Activated naive CD4-positive, alpha-beta T cell treated with anti-CD3 and anti-CD28 coated beads, Interleukin-2, amount 50 U/mL, for 24 hours (primary cell): Measurements from ENCODE around the gene TTC34.

Experiments
- H3K27ac Mint-ChIP-seq: one replicate; pipeline ENCODE4 v1.8.0; 2021; ENCODE audit warnings: mild to moderate bottlenecking, mixed read lengths
- H3K27me3 Mint-ChIP-seq: one replicate; pipeline ENCODE4 v1.8.0; 2021; ENCODE audit warnings: mixed read lengths
- H3K36me3 Mint-ChIP-seq: one replicate; pipeline ENCODE4 v1.8.0; 2021; ENCODE audit warnings: mixed read lengths
- H3K4me1 Mint-ChIP-seq: one replicate; pipeline ENCODE4 v1.8.0; 2021; ENCODE audit warnings: mixed read lengths
- H3K4me3 Mint-ChIP-seq: one replicate; pipeline ENCODE4 v1.8.0; 2021; ENCODE audit warnings: mild to moderate bottlenecking, mixed read lengths
- H3K9me3 Mint-ChIP-seq: one replicate; pipeline ENCODE4 v1.8.0; 2021; ENCODE audit warnings: mixed read lengths

TTC34 gene

DNA sequence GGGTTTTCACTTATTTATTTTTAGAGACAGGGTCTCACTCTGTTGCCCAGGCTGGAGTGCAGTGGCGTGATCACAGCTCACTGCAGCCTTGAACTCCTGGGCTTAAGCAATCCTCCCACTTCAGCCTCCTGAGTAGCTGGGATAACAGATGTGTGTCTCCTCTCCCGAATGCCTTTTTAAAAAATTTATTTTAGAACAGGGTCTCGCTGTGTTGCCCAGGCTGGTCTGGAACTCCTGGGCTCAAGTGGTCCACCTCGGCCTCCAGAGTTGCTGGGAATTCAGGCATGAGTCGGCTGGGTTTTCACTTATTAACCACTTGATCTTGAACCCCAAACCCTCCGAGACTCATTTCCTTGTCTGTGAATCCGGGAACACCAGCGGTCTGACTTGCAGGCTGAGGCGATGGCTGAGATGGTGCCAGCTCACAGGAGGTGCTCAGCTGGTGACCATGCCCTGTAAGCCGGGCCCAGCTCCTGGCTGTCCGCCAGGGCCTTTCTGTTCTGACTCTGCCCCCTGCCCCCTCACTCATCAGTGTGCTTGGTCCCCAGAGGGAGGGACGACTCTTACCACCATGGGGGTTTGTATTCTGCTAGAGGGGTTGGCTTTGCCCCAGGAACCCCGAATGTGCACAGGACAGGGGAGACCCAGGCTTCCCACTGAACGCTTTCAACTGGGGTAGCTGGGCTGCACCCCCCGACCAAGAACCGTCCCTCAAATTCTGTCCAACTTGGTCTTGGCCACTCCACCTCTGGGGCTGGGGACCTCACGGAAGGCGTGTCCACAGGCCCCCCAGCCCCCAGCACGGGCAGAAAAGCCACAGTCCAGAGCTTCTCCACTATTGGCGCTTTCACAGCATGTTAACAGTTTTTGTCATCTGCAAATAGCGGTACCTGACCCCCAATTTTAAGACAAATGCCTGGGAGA is 191.2 kb downstream of the TTC34 start:
- Mint-ChIP-seq H3K27me3 (no peaks in the 10 kb centered on the region), H3K4me1 (no peaks in the 10 kb centered on the region), H3K36me3 (peaks cover 3% of the 10 kb centered on the region), H3K4me3 (no peak overlapping the region), H3K9me3 (peaks cover 7% of the 10 kb centered on the region), H3K27ac (no peak overlapping the region)

DNA sequence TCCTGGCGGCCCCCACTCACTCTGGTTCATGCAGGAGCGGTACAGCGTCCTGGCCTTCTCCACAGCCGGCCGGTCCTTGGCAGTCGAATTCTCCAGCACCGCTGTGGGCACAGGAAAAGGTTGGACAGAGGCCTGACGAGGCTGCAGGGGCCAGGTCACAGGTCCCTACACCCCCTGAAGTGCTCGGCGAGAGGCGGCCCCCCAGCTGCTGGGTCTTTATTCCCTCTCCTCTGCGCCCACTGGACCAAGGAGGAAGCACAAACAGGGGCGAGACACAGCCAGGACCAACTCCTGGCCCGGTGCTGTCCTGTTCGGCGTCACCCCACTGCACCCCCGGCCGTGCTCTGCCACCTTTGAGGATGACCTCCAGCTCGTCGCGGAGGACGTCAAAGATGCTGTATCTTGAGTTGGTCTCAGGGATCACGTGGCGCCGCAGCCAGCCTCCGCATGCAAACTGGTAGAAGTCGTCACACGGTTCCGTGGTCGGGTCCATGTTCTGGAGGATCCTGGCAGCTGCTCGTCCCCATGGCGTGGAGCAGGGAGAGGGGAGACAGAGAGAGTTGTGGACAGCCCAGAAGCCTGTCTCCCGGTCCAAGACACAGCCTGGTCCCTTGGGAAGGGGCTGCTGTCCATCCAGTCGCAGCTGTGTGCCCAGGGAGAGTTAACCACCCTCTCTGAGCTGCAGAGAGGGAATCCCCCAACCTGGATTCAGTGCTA is 192.0 kb downstream of the TTC34 start:
- H3K4me3 Mint-ChIP-seq, result no peak overlapping the region

DNA sequence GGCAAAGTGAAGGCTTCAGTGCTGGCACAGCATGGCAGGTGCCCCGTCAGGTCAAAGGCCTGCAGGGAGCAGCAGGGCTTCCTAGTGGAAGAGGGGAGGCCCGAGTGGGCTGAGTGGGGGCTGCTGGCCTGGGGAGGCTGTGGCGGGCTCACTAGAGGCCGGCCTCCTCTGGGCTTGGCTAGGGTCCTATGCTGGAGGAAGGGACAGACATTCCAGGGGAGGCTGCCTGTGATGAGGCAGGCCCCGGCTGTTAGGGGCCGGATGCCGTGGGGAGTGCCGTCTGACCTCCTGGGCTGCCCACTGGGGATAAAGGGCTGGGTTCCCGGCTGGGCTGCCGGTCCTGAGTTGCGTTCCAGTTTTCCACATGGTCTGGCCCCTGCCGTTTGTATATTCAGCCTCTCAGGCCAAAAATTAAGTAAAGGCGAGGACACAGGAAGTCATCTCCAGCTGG is 193.8 kb downstream of the TTC34 start:
- H3K9me3 Mint-ChIP-seq, result no peaks in the 10 kb centered on the region
- H3K27me3 Mint-ChIP-seq, result no peaks in the 10 kb centered on the region
- no peaks in the 10 kb centered on the region for H3K36me3 Mint-ChIP-seq

More for the DNA sequence above, 192.0 kb downstream of the TTC34 start:
- H3K27ac Mint-ChIP-seq, result no peak overlapping the region
- H3K9me3 Mint-ChIP-seq, result peaks cover 7% of the 10 kb centered on the region
- no peaks in the 10 kb centered on the region for H3K27me3 Mint-ChIP-seq
- H3K36me3 Mint-ChIP-seq, result peaks cover 2% of the 10 kb centered on the region
- no peaks in the 10 kb centered on the region for H3K4me1 Mint-ChIP-seq

DNA sequence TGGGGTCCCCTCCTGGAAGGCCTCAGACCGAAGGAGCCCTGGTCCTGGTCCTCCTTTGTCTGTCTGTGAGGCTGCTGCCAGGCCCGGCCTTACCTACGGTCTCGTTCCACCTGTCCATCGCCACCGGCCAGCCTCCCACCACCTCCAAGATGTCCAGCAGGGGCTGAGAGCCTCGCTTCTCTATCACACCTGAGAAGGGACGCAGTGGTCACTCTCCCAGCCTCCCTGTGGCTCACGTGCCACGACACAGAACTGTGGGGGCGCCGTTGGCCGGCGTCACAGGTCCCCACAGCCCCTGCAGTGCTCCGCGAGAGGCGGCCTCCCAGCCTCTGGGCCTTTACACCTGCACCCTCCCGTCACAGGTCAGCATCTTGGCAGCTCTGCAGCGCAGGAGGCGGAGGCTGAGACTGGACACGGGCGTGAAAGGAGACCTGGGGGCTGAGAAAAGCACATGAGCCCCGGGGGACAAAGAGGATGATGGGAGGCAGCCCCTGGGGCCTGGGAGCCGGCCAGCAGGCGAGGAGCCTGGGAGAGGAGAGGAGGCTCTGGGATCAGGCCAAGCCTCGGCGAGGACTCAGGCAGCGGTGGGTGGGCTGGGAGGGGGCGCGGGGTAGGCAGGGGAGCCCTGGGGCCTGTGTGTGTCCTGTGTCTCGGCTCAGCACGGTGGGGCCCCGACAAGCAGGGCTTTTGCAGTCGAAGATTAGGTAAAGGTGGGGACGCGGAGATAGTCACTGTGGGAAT is 194.4 kb downstream of the TTC34 start:
- Mint-ChIP-seq H3K36me3 (no peaks in the 10 kb centered on the region), H3K9me3 (no peaks in the 10 kb centered on the region), H3K4me1 (no peaks in the 10 kb centered on the region), H3K27me3 (no peaks in the 10 kb centered on the region), H3K4me3 (no peak overlapping the region), H3K27ac (no peak overlapping the region)

More for the DNA sequence above, 193.8 kb downstream of the TTC34 start:
- Mint-ChIP-seq H3K4me1 (no peaks in the 10 kb centered on the region), H3K4me3 (no peak overlapping the region), H3K27ac (no peak overlapping the region)

DNA sequence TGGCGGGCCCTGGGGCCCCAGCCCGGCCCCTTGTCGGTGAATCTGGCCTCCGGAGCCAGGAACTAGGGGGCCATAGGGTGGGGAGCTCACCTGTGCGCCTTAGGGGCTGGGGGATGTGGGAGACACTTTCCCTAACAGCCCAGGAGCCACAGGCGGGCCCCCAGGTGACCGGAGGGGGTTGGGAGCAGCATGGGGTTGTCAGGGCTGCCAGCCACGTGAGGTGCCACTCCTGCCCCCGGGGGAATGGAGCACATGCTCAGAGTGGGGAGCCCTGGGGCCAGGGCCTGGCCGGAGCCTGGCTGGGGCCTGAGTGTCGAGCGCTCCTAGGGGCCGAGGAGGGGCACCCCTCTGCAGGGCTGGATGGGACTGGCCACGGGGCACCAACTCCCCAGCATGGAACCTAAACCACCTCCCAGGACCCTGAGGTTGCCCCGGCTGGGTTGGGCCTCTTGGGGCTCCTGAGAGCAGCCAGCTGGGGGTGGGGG is 195.1 kb downstream of the TTC34 start:
- H3K9me3 Mint-ChIP-seq, result no peaks in the 10 kb centered on the region
- H3K36me3 Mint-ChIP-seq, result no peaks in the 10 kb centered on the region
- H3K27me3 Mint-ChIP-seq, result no peaks in the 10 kb centered on the region
- no peak overlapping the region for H3K27ac Mint-ChIP-seq
- H3K4me3 Mint-ChIP-seq, result no peak overlapping the region
- no peaks in the 10 kb centered on the region for H3K4me1 Mint-ChIP-seq

DNA sequence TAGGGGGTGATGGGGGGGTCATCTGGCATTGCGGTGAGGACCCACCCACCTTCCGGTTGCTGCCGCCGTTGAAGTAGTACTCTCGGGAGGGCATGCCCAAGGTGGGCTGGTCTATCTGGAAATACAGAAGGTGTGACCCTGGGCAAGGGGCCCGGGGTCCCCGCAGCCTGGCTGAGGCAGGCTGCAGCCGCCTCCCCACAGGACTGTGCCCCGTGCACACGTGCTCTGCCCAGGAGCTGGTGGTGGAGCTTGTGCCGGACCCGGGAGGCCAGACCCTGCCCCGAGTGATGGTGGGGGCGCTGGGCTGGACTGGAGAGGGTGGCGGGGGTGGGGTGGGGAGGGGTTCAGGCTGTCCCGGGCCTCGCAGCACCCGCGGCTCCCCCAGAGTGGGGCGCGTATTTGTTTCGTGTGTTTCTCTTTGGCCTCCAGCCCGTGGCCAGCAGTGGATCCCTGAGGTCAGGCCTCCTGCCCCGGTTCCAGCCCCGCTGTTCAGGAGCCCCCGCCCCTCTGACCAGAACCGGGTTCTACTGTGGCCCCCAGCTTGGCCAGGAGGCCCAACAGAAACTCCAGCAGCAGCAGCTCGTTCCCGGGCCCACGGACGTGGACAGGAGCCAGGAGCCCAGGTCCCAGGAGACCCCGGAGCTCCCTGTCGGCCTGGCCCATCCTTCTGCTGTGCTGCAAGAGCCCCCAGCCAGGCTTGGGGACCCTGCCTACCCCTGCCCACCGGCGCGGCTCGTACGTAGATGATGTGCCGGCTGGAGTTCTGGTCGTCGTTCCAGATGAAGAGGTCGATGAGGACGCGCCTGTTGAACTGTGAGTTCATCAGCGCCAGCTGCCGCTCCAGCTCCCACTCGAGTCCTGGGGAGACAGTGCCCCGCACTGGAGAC is 195.7 kb downstream of the TTC34 start:
- Mint-ChIP-seq H3K4me1 (no peaks in the 10 kb centered on the region), H3K36me3 (no peaks in the 10 kb centered on the region), H3K9me3 (no peaks in the 10 kb centered on the region), H3K4me3 (no peak overlapping the region), H3K27me3 (no peaks in the 10 kb centered on the region), H3K27ac (no peak overlapping the region)

DNA sequence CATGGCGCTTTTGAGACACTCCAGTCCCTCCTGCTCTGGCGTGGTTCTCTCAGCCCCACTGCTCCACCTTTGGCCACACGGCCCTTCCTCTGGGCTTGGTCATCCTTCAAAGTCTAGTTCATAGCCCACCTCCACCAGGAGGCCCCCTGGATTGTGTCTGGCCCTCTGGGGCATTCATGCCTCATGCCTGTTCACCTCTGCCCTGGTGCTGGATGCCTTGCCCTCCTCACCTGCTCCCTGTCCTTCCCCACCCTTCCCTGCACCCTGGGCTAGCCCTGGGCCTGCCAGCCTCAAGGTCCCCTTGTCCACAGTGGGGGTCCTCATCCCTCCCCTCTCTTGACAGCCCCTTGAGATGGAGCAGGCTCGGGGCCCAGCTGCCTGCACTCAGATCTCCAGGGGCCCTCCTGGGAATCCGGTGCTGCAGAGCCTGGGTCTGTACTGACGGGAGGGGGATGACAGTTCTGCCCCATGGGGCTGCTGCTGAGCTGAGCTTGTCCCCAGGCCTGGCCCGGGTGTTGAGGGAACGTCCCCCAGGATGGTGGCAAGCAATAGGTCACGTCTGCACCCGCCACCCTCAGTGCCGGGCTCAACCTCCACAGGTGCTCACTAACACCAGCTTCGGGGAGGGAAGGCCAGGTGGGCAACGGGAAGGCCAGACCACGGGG is 196.5 kb downstream of the TTC34 start:
- H3K4me1 Mint-ChIP-seq, result no peaks in the 10 kb centered on the region
- H3K36me3 Mint-ChIP-seq, result no peaks in the 10 kb centered on the region
- H3K27me3 Mint-ChIP-seq, result no peaks in the 10 kb centered on the region
- no peaks in the 10 kb centered on the region for H3K9me3 Mint-ChIP-seq
- no peak overlapping the region for H3K4me3 Mint-ChIP-seq
- no peak overlapping the region for H3K27ac Mint-ChIP-seq

DNA sequence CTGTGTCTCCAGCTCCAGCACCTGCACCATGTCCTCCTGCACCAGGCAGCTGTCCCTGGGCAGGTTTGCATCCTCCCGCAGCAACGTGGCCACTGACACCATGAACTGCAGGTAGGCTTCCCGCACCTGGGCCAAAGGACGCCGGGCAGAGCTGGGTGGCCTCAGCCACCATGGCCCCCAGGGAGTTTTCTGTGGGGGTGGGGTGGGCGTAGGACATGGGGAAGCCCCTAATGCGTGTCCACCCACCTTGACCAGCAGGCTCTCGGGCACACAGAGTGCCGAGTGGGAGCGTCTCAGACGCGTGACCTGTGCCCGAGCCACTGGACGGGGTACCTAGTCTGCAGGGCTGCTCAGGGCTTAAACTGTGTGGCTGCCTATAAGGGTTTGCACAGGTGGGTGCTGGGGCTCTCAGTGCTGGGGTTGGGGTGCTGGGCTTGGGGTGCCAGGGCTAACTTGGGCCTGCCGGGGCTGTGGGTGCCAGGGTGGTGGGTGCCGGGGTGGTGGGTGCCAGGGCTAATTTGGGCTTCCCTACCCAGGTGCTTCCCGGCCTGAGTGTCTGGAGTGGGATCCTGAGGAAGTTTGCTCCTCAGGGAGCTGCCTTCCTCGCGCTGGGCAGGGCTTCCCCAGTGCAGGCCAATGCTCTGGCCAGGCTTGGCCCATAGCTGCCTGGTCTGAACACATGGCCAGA is 197.2 kb downstream of the TTC34 start:
- Mint-ChIP-seq H3K27me3 (no peaks in the 10 kb centered on the region), H3K27ac (no peak overlapping the region), H3K4me3 (no peak overlapping the region), H3K4me1 (no peaks in the 10 kb centered on the region), H3K9me3 (no peaks in the 10 kb centered on the region), H3K36me3 (no peaks in the 10 kb centered on the region)

DNA sequence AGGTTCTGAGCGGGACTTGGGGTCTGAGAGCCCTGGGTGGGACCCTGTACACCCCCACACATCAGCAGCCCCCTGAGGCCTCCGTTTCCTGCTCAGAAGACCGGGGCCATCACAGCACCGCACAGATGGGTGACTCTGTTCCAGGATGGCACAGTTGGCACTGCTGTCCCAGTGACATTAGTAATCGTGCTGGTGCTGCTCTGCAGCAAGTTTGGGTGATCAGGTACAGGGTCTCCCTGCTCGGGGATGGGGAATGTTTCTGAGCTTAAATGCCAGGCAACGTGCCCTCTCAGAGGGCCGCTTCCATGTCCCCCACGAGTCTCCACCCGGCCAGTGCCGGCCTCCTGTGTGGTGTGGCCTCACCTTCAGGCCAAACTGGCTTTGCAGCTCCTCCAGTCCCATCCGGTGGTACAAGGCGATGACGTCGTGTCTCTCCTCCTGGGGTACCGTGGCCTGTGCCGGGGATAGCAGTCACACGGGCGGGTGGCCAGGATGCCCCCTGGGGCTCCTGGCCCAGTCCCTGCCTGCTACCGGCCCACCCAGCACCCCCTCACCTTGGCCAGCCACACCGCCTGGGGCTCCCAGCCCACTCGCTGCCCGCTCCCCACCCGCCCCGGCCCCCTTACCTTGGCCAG is 197.9 kb downstream of the TTC34 start:
- H3K27me3 Mint-ChIP-seq, result no peaks in the 10 kb centered on the region
- H3K4me1 Mint-ChIP-seq, result no peaks in the 10 kb centered on the region
- H3K36me3 Mint-ChIP-seq, result no peaks in the 10 kb centered on the region
- no peak overlapping the region for H3K4me3 Mint-ChIP-seq
- H3K9me3 Mint-ChIP-seq, result no peaks in the 10 kb centered on the region
- no peak overlapping the region for H3K27ac Mint-ChIP-seq

DNA sequence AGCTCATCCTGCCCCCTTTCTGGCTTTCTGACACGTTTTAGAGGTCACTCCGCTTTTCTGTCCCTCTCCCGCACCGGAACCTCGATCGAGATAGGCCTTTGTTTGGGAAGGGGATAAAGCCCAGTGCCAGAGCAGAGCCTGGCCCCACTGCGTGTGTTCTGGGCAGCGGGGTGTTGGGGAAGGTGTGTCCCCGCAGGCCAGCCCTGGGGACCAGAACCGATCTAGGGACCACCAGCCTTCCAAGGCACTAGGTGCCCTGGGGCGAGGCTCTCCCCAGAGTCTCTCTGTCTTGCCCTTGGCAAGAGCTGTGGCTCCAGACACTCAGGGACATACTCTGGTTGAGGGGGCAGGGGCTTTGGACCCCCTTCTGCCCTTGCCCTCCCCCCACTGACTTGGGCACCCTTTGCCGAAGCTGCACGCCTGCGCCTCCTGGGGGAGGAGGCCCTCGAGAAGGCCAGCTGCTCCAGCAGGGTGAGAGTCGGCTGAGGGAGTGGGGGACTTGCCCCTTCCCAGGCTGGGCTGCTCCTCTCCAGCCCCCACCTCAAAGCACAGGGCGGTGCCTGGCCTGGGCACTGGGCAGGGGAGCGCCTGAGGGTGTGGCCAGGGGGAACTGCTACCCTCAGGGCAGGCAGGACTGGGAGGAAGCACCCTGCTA is 198.5 kb downstream of the TTC34 start:
- Mint-ChIP-seq H3K27ac (no peak overlapping the region), H3K9me3 (no peaks in the 10 kb centered on the region), H3K4me1 (no peaks in the 10 kb centered on the region), H3K36me3 (no peaks in the 10 kb centered on the region), H3K27me3 (no peaks in the 10 kb centered on the region), H3K4me3 (no peak overlapping the region)

DNA sequence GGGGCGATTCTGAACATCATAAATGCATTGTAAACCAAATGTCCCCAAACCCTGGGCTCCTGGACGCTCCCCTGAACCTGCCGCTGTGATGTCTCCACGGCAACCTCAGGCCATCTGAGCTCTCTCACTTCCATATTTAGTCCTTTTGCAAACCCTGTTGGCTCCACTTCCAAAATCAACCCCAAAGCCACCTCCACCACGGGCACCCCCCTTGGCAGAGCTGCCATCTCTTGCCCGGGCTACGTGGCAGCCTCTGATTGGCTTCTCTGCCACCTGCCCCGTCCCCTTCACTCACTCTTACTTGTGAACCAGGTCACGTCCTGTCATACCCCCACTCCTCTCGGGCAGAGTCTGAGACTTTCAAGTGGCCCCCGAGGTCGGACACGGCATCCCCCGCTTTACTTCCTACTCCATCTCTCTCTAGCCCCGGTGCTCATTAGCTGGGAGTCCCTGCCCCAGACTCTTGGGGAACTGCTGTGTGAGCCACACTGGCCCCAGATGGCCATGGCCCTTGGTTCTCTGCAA is 199.1 kb downstream of the TTC34 start:
- H3K27ac Mint-ChIP-seq, result no peak overlapping the region
- no peak overlapping the region for H3K4me3 Mint-ChIP-seq
- H3K4me1 Mint-ChIP-seq, result no peaks in the 10 kb centered on the region
- H3K9me3 Mint-ChIP-seq, result no peaks in the 10 kb centered on the region
- no peaks in the 10 kb centered on the region for H3K36me3 Mint-ChIP-seq
- H3K27me3 Mint-ChIP-seq, result no peaks in the 10 kb centered on the region

DNA sequence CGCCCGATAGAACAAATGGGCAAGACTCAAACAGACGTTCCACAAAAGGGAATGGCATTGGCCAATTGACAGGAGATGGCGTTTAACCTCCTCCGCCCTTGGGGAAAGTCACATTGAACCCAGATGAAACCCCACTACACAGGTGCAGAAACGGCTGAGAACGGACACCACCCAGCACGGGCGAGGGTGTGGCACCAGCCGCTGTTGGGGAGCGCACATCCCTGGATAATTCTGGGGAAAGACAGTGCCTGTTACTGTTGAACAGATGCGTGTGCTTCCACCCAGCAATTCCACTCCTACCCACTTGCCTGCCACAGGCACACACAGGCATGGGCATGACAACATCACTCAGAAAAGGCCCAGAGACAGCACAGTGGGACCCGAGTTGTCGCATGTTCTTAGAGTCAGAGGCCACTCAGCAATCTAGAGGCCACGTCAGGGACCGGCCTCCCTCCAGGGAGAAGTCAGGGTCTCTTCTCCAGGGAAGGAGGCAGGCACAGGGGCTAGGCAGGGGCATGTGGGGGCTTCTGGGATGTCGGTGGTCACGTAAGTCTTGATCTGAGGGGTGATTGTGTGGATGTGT is 199.7 kb downstream of the TTC34 start:
- H3K9me3 Mint-ChIP-seq, result no peaks in the 10 kb centered on the region
- no peaks in the 10 kb centered on the region for H3K4me1 Mint-ChIP-seq
- H3K27me3 Mint-ChIP-seq, result no peaks in the 10 kb centered on the region
- no peaks in the 10 kb centered on the region for H3K36me3 Mint-ChIP-seq
- H3K27ac Mint-ChIP-seq, result no peak overlapping the region
- H3K4me3 Mint-ChIP-seq, result no peak overlapping the region
